ENCODE measurements around the gene MEF2D.

The MEF2D gene

DNA sequence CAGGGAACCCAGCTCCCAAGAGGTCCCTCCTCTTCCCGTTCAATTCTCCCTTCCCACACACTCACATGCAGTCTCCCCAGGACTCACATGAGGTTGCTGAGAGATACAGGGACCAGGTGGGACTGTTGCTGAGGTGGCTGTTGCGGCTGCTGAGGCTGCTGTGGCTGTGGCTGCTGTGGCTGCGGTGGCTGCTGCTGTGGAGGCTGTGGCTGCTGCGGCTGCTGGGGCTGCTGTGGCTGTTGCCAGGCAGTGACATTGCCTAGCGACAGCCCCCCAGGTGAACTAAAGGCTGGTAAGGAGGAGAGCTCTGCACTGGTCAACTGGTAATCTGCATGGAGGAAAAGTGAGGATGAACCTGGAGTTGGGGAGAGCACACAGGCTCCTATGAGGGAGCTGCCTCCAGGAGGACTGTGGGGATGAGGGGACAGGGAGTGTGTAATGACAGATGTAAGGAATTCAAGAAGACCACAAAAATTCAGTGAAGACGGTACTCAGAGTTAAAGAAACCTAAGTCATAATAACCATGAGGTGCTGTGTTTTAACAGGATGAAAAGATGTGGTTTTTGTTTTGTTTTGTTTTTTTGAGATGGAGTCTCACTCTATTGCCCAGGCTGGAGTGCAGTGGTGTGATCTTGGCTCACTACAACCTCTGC, 31.8 kb downstream of the MEF2D start:
- no peak for DNase-seq (ENCODE audit: low spot score)

DNA sequence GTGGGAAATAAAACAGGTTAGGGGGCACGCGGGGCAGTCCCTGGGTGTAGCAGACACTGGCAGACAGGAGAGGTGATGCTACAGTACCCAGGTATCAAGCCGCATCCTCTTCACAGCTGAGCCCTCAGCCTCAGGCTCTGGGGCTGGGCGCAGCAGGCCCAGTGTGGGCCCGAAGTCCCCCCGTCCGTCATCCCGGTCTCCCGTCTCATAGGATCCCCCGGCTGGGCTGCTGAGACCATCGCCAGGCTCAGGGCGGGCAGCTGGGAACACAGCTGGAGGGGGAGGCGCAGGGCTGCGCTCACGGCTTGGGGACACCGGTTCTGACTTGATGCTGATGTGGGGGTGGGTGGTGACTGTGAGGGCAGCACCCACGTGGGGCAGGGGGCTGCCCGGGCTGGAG, 32.7 kb downstream of the MEF2D start:
- DNase-seq (ENCODE audit: low spot score), result no peak

DNA sequence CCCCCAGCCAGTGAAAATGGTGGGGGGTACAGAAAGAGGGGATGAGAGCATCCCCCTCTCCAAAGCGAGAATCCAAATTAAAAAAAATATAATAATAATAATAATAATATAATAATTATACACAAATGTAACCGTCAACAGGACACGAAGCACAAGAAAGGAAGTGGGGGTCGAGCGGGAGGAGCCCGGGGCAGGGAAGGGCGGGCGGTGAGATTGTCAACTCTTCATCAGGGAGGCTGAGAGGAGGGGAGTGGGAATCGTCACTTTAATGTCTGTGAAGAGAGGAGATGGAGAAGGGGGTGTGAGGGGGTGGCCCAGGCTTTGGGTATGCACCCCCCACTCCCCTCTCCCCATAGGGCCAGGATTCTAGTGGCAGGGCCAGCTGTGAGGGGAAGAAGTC, 33.2 kb downstream of the MEF2D start:
- DNase-seq (ENCODE audit: low spot score), result no peak

DNA sequence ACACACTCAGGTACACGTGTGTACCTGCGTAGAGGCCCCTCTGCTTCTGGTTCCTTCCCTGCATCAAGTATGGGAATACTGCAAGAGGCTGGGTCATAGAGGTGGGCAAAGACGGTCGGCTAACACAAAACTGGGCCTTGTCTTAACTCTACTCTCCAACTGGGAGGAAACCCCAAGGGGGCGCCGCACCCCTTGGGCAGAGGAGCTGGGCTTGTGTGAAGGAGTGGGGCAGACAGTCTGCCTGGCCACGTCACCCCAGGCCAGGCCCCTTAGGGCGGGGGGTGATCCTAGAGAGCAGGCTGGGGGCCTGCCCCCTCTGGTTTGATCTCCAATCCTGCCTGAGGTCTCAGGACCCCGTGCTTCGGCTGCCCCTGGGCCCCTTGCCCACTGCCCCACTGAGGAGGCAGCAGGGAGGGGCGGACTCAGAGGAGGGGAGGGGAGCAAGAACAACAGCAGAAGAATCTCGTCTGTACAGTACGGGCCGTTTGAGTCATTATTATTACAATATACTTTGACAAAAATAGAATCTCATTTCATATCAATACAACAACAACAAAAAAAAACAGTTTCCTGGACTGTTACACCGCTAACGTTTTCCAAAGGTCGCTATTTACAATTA, 34.7 kb downstream of the MEF2D start:
- no peak for DNase-seq (ENCODE audit: low spot score)

DNA sequence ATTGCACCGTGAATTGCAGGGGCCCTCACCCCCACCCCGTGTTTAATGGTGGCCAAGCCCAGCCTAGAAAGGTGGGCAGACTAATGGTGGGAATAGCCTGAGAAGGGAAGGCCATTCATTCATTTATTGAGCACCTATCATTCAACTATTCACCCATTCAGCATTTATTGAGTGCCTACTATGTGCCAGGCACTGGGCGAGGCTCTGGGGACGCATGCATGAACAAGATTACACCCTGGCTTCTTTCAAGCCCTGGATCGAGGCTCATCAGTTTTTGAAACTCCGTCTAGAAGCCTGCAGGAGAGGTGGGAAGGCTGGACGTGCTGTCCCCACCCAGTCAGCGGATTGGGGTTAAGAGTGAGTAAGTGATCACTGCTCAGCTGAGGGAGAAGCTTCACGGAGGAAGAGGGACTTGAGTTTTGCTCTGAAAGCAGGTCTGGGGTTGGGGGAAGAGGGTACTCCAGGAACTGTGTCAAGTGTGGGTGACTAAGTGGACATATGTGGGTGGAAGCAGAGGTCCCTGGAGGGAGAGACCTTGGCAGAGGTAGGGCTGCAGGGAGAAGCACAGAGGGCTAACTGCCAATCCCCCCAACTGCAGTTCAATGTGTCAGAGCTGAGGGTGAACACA, 35.6 kb downstream of the MEF2D start:
- no peak for DNase-seq (ENCODE audit: low spot score)

DNA sequence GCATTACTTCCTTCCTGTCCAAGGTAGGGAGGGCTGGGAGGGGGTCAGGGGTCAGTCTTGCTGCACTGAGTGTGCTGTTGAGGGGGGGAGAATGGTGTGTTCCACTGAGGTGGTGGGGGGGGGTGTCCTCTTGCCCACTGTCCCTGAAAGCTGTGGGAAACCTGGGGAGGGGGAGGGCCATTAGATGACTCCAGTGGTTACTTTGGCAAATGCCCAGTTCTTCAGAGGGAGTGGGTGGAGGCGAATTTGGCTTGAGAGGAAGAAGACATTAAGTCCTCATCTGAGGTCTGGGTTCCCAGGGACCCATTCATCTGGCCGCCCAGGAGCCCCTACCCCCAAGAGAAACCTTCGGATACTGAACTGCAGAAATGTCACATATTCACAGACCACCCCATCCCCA, 36.2 kb downstream of the MEF2D start:
- DNase-seq (ENCODE audit: low spot score), result no peak

DNA sequence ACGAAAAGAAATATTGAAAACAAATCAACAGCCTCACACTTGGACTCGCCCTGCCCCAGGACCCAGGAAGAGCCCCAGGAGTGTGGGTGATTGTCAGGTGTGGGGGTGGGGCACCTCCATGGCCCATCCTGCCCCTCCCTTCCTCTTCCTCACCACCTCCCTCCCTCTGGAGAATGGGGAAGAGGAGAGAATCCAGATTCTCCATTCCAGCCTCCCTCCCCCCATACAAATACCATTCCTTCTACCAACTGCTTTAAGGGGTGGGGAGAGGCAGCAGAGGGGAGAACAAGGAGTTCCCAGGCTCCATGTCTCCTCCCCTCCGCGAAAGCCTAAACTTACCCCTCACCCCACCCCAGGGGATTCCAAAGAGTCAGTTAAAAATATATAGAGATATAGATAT, 36.7 kb downstream of the MEF2D start:
- no peak for DNase-seq (ENCODE audit: low spot score)

DNA sequence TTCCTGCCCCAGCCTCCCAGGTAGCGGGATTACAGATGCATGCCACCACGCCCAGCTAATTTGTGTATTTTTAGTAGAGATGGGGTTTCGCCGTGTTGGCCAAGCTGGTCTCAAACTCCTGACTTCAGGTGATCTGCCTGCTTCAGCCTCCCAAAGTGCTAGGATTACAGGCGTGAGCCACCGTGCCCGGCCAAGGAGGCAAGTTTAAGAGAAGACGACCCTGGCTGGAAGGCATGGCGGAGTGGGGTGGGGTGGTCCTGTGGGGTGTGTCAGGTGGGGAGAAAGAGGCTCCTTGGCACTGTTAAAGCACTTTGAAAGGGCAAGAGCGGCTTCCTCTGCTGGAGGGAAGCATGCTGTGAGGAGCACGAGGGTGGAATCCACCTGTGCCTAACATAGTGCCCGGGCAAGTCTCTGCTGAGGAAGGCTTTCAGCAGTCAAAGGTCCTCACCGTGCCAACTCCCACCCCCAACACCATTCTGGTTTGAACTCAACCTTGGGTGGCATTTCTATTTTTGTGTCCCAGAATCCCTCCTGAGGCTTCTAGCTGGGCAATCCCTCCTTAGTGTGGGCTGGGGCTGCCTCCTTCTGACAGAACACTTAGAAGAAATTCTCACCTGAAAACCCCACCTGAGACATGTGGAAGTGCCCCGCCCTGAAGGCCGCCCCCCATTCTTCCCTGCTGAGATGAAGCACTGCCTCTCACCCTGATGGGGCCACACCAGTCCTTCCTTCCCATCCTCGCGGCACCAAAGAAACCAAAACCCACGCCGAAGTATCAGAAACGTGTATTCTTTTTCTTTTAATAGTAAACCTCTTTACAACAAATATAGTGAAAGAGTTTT, 37.4 kb downstream of the MEF2D start:
- no peak for DNase-seq (ENCODE audit: low spot score)

DNA sequence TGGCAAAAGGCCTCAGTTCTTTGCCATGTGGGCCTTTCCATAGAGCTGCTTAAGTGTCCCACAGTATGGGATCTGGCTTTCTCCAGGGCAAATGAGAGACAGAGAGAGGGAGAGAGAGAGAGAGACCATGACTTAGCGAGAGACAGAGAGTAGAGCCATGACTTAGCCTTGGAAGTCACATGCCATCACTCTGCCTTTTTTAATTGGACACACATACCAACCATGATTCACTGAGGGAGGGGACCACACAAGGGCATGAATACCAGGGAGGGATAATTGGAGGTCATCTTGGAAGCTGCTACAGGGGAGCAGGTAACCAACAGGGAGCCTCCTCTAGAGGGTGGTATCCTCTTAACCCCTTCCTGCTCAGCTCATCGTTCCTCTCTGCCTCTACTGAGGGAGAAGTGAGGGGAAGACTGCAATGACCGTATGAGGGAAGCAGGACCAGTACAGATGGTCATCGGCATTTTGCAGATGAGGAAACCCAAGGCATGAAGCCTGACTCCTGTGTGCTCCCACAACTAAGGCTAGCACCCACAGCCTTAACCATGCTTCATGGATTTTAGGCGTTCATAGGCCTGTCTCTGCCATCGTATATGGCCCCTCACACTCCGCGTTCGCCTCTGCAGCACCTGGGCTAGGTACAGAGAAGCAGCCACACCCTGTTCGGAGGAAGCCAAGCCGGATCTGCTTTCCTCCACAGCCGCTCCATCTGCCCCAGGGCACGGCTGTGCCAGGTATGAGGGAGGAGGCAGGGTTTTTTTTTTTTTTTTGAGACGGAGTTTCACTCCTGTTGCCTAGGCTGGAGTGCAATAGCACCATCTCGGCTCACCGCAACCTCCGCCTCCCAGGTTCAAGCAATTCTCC, 38.6 kb downstream of the MEF2D start:
- no peak for DNase-seq (ENCODE audit: low spot score)

DNA sequence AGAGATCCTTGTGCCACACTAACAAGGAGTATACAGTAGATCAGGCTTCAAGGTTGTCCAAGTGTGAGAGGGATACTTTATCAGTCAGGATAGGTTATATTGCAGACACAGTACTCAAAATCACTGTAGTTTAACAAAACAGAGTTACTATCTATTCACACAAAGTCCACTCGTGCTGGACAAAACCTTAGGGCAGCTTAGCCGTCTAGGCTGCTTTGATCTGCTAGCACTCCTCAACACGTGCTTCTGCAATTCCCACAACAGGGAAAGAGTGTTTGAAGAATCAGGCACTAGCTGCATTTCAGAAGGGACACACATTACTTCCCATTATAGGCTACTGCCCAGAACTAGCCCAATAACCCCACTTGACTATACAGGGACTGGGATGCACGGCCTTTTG, 39.5 kb downstream of the MEF2D start:
- no peak for DNase-seq (ENCODE audit: low spot score)

DNA sequence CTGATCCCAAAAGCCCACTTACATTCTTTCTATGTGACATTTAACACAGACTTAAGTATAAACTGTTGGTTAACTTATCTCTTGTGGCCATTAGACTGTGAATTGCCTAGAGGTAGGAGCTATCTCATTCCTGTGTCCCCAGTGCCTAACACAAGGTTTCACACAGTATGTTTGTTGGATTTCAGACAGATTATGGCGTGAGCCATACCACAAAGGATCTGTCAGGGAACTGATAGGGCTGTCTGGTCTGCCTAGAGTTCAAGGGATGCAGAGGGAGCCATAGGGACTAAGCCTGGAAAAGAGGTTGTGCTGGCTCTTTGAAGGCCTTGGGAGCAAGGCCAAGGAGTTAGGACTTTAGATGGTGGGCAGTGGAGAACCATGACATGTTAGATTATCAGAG, 40.0 kb downstream of the MEF2D start:
- DNase-seq (ENCODE audit: low spot score), result no peak

DNA sequence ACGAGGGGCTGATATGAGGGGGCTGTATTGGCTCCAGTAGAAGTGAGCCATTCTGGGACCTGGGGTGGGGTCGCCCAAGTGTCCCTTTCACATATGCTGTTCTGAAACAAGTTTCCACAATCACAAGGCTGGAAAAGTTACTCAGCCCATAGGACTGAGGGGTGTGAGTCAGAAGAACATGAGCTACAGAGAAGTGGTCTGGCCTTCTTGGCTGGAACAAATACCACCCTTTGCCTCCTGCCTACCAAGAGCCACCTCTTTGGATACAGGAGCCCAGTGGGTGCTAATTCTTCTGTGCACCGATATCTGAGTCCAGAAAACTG, 42.4 kb downstream of the MEF2D start:
- peak; percentile 42 for DNase-seq (ENCODE audit: low spot score)

DNA sequence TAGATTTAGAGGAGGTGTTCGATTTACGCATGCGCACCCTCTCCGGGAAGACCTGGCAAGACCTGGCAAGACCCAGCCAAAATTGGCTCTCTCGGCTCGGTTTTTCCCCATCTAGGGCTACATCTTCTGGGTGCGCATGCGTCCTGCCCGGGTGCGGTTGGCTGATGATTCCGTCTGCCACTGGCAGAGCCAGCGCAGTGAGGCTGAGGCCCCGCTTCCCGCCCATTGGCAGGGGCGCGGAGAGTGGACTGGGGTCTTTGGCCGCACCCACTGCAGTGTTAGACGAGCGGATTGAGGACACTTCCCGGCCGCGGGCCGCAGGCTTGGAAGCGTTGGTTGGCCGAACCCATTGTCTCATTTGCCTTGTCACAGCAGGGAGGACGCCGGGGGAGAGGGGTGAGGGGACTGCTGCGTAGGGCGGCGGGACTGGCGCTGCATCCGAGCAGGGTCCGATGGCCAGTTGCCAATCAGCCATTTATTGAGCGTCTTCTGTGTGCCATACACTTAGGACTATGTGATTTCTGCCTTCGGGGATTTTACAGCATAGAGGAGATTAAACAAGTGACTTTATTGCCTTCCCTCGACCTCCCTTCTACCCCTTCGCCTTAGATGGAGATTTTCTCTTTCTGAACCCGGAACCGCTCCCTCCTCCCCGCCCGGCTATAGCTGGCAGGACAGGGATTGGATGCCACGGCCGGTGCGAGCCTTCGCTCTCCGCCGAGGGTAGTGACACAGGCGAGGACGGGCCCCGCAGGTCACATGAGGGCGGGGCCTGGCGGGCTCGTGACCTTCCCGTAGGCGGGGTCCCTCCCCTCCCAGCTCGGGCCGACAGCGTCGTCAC, 43.7 kb downstream of the MEF2D start:
- DNase-seq (ENCODE audit: low spot score), result peak; percentile 99

DNA sequence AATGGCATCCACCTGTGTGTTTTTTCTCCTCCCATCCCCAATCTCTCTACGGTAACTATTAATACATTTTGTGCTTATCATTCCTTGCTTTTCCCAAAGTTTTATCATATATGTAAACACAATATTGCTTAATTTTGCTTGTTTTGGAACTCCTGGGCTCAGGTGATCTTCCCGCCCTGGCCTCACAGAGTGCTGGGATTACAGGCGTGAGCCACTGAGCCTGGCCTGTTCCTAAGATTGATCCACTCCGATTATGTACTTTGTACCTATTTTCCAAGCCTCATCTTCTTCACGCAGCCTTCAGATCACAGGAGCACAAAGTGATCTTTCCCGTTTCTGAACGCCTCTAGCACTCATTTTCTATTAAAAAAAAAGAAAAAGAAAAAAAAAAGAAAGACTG, 45.2 kb downstream of the MEF2D start:
- DNase-seq (ENCODE audit: low spot score), result no peak

DNA sequence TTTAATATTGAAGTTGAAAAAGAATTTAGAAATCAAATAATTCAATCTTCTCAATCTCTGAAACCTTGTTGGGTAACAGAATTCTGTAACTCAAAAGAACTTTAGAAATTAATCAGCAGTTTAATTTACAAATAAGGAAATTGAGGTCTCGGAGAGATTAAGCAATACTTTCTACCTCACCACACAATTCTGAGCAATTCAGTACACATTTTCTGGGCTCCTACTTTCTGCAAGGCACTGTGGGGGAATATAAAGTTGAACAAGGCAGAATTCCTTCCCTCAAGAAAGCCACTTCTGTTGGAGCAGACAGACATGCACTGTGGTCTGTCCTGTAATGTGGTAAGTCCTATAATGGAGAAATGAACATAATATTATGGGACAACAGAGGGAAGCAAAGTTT, 47.7 kb downstream of the MEF2D start:
- no peak for DNase-seq (ENCODE audit: low spot score)

DNA sequence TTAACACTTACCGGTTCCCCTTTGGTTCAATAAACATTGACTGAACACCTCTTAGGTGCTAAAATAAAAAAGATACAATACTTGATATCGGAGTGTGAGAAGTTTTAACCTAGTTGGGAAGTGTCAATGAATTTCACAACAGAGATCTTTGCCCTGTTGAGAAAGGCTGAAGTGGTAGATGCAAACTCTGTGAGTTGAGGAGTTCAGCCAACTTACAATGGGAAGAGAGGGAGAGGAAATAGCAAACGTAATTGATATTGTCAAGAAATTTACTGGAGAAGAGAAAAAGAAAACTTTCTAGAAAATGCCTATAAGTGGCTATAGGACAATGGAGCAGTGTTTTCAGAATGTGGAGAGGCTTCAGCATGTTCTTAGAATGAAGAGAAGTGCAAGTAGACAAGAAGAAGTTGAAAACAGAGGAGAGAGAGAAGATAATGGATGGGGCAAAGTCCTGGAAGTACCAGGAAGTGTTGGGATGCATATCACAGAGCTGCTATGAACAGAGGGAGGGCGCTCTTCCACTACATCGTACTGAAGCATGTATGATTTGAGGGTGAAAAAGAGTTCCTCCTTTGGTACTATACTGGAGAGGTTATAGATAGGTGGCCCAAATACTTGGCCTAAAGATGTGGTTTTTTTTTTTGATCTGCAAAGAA, 48.9 kb downstream of the MEF2D start:
- no peak for DNase-seq (ENCODE audit: low spot score)

DNA sequence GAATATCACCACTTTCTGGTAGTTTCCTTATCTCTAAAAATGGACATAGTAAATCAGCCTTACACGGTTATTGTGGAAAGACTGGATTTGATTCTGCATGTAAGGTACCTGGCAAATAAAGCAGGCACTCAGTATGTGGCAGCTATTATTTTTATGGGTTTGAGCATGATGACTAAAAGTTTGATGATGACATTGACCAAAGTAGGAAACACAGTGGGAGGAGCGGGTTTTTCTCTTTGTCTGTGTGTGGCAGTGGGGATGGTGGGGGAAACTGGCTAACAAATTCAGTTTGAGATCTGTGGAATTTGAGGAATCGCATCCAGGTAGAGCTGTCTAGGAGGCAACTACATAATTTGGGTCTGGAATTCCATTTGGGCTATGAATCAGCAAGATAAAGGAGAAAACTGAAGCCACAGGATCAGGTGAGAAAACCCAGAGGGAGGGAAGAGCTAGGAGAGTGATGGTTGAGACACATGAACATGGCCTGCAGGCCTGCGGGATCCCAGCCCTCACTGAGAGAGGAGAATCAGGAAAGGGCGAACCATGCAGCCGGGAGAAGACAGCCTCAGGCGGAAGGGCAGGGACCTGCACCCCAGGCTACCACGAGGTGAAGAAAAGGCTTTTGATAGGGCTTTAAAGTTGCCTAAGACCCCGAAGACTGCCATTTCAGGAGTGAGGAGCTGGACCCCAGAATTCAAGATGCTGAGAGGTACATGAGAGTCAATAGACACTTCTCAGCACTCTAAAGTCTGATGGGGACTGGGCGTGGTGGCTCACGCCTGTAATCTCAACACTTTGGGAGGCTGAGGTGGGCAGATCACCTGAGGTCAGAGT, 52.2 kb downstream of the MEF2D start:
- DNase-seq (ENCODE audit: low spot score), result no peak

DNA sequence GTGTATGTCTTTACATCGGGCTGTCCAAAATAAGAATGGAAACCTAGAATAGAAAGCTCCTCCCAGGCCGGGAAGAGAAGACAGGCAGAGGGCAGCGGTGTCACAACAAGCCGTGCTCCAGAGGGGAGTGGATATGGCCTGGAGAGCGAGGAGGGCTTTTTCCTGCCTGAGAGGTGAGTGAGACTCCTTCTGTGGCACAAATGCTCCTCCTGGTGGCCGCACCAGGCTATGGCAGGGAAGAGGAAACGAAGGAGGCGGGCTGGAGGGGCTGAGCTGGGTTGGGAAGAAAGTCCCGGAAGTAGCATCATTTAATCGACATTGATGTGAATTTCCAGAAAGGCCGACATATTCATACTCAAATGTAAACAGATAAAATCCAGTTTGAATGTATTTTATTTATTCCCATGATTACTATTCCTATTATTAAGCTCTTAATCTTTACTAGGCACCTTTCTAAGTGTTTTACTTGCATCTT, 54.7 kb downstream of the MEF2D start:
- DNase-seq (ENCODE audit: low spot score), result peak; percentile 90

DNA sequence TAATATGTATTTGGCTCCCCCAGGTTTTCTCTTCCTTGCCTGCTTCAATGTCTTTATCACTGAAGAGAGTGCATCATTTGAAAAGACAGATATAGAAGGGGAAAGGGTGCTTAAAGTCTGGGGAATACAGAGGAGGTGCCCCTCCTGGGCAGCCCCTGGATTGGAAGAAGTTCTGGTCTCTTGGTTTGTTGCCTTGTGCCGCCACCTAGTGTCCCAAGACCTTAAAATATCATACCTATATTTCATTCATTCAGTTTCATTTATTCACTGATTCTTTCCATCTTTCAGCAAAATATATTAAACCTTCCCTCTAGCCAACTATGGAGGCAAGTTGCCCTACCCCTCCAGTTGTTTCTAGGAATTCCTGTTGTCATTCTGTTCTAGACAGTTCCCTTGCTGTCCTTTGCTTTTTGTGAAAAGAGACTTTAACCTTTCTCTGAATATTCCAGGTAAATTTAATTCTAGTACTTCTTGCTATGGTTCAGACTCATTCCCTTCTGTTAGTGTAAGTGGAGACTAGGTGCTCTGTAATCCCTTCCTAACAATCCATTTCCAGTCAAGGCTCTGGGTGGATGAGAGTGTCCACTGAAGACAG, 56.1 kb downstream of the MEF2D start:
- DNase-seq (ENCODE audit: low spot score), result no peak
